Mesenchymal stem cell (in vitro differentiated cells and primary cell): ENCODE data around the gene GPSM1.

ENCODE experiments used
- DNase-seq: peaks from one replicate; pipeline ENCODE4 v3.0.0-alpha.2; 2013
- H2AFZ ChIP-seq: one replicate; pipeline ENCODE4 v1.6.1; 2013; ENCODE audit warnings: low read depth, mild to moderate bottlenecking, control low read depth, inconsistent platforms, low read length, moderate library complexity
- H2AK5ac ChIP-seq: 2 replicates; pipeline ENCODE4 v1.6.1; 2013; ENCODE audit warnings: low read length, moderate library complexity, mild to moderate bottlenecking, inconsistent platforms; ENCODE audit not compliant: severe bottlenecking
- H2BK120ac ChIP-seq: one replicate; pipeline ENCODE4 v1.6.1; 2013; ENCODE audit warnings: low read depth, mild to moderate bottlenecking, inconsistent platforms, low read length, moderate library complexity
- H2BK12ac ChIP-seq, 2 experiments: one replicate each; pipeline ENCODE4 v1.6.1; 2013; ENCODE audit warnings: inconsistent platforms in 2 of 2, low read length in 2 of 2, mild to moderate bottlenecking in 2 of 2, moderate library complexity in 2 of 2, control low read depth in 1 of 2
- H2BK15ac ChIP-seq: one replicate; pipeline ENCODE4 v1.6.1; 2013; ENCODE audit warnings: mild to moderate bottlenecking, low read depth, inconsistent platforms; ENCODE audit not compliant: poor library complexity, severe bottlenecking
- H2BK5ac ChIP-seq: 2 replicates; pipeline ENCODE4 v1.6.1; 2013; ENCODE audit warnings: low read depth, mild to moderate bottlenecking, low read length, control low read depth, inconsistent platforms; ENCODE audit not compliant: poor library complexity, severe bottlenecking
- H3K14ac ChIP-seq, 2 experiments: one replicate each; pipeline ENCODE4 v1.6.1; 2013; ENCODE audit warnings: inconsistent platforms in 2 of 2, low read length in 2 of 2, control low read depth in 1 of 2, mild to moderate bottlenecking in 1 of 2, moderate library complexity in 1 of 2
- H3K18ac ChIP-seq, 2 experiments: one replicate each; pipeline ENCODE4 v1.6.1; 2013; ENCODE audit warnings: inconsistent platforms in 2 of 2, low read length in 2 of 2, control low read depth in 1 of 2, low read depth in 1 of 2, mild to moderate bottlenecking in 1 of 2
- H3K23ac ChIP-seq, 2 experiments: one replicate each; pipeline ENCODE4 v1.6.1; 2013; ENCODE audit warnings: inconsistent platforms in 2 of 2, low read length in 2 of 2, mild to moderate bottlenecking in 2 of 2, moderate library complexity in 2 of 2, control low read depth in 1 of 2
- H3K27ac ChIP-seq: 2 replicates; pipeline ENCODE4 v1.5.1; 2013; ENCODE audit warnings: mild to moderate bottlenecking, moderate library complexity, low read length, control low read depth, inconsistent platforms; ENCODE audit not compliant: poor library complexity, severe bottlenecking
- H3K27me3 ChIP-seq, 2 experiments: 2 replicates each; pipeline versions ENCODE4 v1.6.1 to v1.7.0; 2013; ENCODE audit warnings: low read length in 2 of 2, mild to moderate bottlenecking in 2 of 2, moderate library complexity in 2 of 2, control low read depth in 1 of 2, inconsistent platforms in 1 of 2; ENCODE audit not compliant: control insufficient read depth in 1 of 2, insufficient read depth in 1 of 2
- H3K36me3 ChIP-seq, 2 experiments: 2 replicates each; pipeline versions ENCODE4 v1.6.1 to v1.7.0; 2013; ENCODE audit warnings: low read length in 2 of 2, control low read depth in 1 of 2, inconsistent platforms in 1 of 2, low read depth in 1 of 2, mild to moderate bottlenecking in 1 of 2; ENCODE audit not compliant: insufficient read depth in 2 of 2, control insufficient read depth in 1 of 2
- H3K4ac ChIP-seq, 2 experiments: one replicate each; pipeline ENCODE4 v1.6.1; 2013; ENCODE audit warnings: inconsistent platforms in 2 of 2, low read length in 2 of 2, mild to moderate bottlenecking in 2 of 2, moderate library complexity in 2 of 2, control low read depth in 1 of 2, low read depth in 1 of 2
- H3K4me1 ChIP-seq: 2 replicates; pipeline ENCODE4 v1.6.1; 2013; ENCODE audit warnings: low read depth, low read length, control low read depth; ENCODE audit not compliant: control insufficient read depth, insufficient read depth
- H3K4me2 ChIP-seq: 2 replicates; pipeline ENCODE4 v1.6.1; 2013; ENCODE audit warnings: low read length, mild to moderate bottlenecking, inconsistent platforms; ENCODE audit not compliant: poor library complexity, severe bottlenecking
- H3K4me3 ChIP-seq, 2 experiments: 2 replicates each; pipeline versions ENCODE4 v1.5.1 to v1.7.0; 2013; ENCODE audit warnings: low read length in 2 of 2, mild to moderate bottlenecking in 2 of 2, control low read depth in 1 of 2, low read depth in 1 of 2; ENCODE audit not compliant: insufficient read depth in 1 of 2
- H3K79me1 ChIP-seq: replicated peaks from 2 replicates; pipeline ENCODE4 v1.6.1; 2013; ENCODE audit warnings: mild to moderate bottlenecking, control low read depth, low read length, inconsistent platforms; ENCODE audit not compliant: poor library complexity, severe bottlenecking
- H3K9ac ChIP-seq: 2 replicates; pipeline ENCODE4 v1.7.0; 2013; ENCODE audit warnings: mild to moderate bottlenecking, low read length, moderate library complexity
- H3K9me3 ChIP-seq: 2 replicates; pipeline ENCODE4 v1.7.0; 2013; ENCODE audit warnings: mild to moderate bottlenecking, low read length; ENCODE audit not compliant: control insufficient read depth
- H4K8ac ChIP-seq: one replicate; pipeline ENCODE4 v1.6.1; 2013; ENCODE audit warnings: inconsistent platforms, mild to moderate bottlenecking, low read length, moderate library complexity
- H4K91ac ChIP-seq: one replicate; pipeline ENCODE4 v1.6.1; 2013; ENCODE audit warnings: mild to moderate bottlenecking, low read length, inconsistent platforms
- WGBS: methylation state at CpG from one replicate; pipeline ENCODE4 v1.1.7; 2013; ENCODE audit warnings: mixed read lengths; 5-methylcytosine and 5-hydroxymethylcytosine counted together

The GPSM1 gene

GRCh38 chr9:136316271-136316751 is 11.0 kb upstream of the GPSM1 start:
- H4K8ac ChIP-seq, result no peak overlapping the region
- no peak overlapping the region for H2AFZ ChIP-seq
- H3K4me2 ChIP-seq, result no peak overlapping the region
- peaks cover 0 to 4% of the 10 kb centered on the region in 2 experiments for H3K36me3 ChIP-seq
- H2BK12ac ChIP-seq, result no peak overlapping the region
- H3K4me3 ChIP-seq, result peak overlapping the region in 1 of 2 experiments; percentile 4
- WGBS, result 93% methylated on average over 23 of the region's 23 CpGs
- H2AK5ac ChIP-seq, result no peak overlapping the region
- H4K91ac ChIP-seq, result no peak overlapping the region
- H3K18ac ChIP-seq, result no peak overlapping the region
- H3K79me1 ChIP-seq, result no peaks in the 10 kb centered on the region
- H2BK120ac ChIP-seq, result no peak overlapping the region
- H3K9me3 ChIP-seq, result peaks cover 13% of the 10 kb centered on the region
- no peak overlapping the region for H3K14ac ChIP-seq
- no peak overlapping the region for H3K9ac ChIP-seq
- no peak overlapping the region for H2BK15ac ChIP-seq
- H3K27ac ChIP-seq, result no peak overlapping the region
- no peak overlapping the region for H3K4ac ChIP-seq
- H2BK5ac ChIP-seq, result no peak overlapping the region
- no peak overlapping the region for H3K23ac ChIP-seq
- H3K27me3 ChIP-seq, result peaks cover 0 to 14% of the 10 kb centered on the region in 2 experiments
- peaks cover 15% of the 10 kb centered on the region for H3K4me1 ChIP-seq
- DNase-seq, result no peak

- Histone ChIP-seq H3K9ac (no peak overlapping the region), H3K23ac (no peak overlapping the region), H3K79me1 (no peaks in the 10 kb centered on the region), H2AK5ac (no peak overlapping the region), H2AFZ (no peak overlapping the region), H2BK15ac (no peak overlapping the region), H4K8ac (no peak overlapping the region), H4K91ac (no peak overlapping the region), H3K4me2 (no peak overlapping the region), H3K18ac (peak overlapping the region in 1 of 2 experiments; percentile 18), H2BK12ac (no peak overlapping the region), H3K4ac (no peak overlapping the region), H3K4me3 (no peak overlapping the region), H2BK120ac (no peak overlapping the region), H3K14ac (no peak overlapping the region), H3K27me3 (peaks cover 0 to 13% of the 10 kb centered on the region in 2 experiments), H3K9me3 (peaks cover 13% of the 10 kb centered on the region), H3K4me1 (peaks cover 14% of the 10 kb centered on the region), H2BK5ac (no peak overlapping the region), H3K36me3 (peaks cover 0 to 4% of the 10 kb centered on the region in 2 experiments), H3K27ac (no peak overlapping the region)
- DNase-seq, result no peak
- 92% methylated on average over 13 of the region's 13 CpGs for WGBS
Observed at GRCh38 chr9:136316896-136317676, 10.3 kb upstream of the GPSM1 start.

DNA sequence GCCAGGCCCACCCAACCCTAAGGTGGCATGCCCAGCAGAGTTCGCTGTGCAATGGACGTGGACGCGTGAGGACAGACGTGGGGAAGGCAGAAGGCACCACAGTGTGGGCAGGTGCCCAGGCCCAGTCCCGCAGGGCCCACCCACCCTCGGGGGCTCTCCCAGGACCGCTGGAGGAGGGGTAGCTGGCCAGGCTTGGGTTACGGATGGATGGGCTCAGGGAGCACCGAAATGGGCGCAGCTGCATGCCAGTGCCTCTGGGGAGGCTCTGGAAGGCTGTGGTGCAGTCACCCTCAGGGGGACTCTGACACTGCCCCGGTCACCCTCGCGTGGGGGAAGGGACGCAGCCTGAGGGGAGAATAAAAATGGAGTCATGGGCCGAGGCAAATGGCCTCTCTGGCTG is 9.6 kb upstream of the GPSM1 start:
- H3K9ac ChIP-seq, result no peak overlapping the region
- H3K18ac ChIP-seq, result peak overlapping the region in 1 of 2 experiments; percentile 18
- no peak overlapping the region for H2BK5ac ChIP-seq
- no peak overlapping the region for H2AK5ac ChIP-seq
- peaks cover 13% of the 10 kb centered on the region for H3K9me3 ChIP-seq
- no peaks in the 10 kb centered on the region for H3K79me1 ChIP-seq
- H3K27me3 ChIP-seq, result peaks cover 0 to 18% of the 10 kb centered on the region in 2 experiments
- no peak overlapping the region for H3K27ac ChIP-seq
- no peak overlapping the region for H2BK12ac ChIP-seq
- H2AFZ ChIP-seq, result no peak overlapping the region
- H3K4me1 ChIP-seq, result peaks cover 14% of the 10 kb centered on the region
- H3K14ac ChIP-seq, result no peak overlapping the region
- H2BK120ac ChIP-seq, result no peak overlapping the region
- DNase-seq, result no peak
- H3K4me3 ChIP-seq, result no peak overlapping the region
- WGBS, result 95% methylated on average over 16 of the region's 16 CpGs
- H4K91ac ChIP-seq, result no peak overlapping the region
- H3K4ac ChIP-seq, result no peak overlapping the region
- H2BK15ac ChIP-seq, result no peak overlapping the region
- peaks cover 0 to 4% of the 10 kb centered on the region in 2 experiments for H3K36me3 ChIP-seq
- no peak overlapping the region for H3K4me2 ChIP-seq
- no peak overlapping the region for H4K8ac ChIP-seq
- H3K23ac ChIP-seq, result no peak overlapping the region

GRCh38 chr9:136318111-136318775 is 9.1 kb upstream of the GPSM1 start:
- Histone ChIP-seq H3K27me3 (peaks cover 0 to 15% of the 10 kb centered on the region in 2 experiments), H3K9ac (no peak overlapping the region), H3K4ac (no peak overlapping the region), H3K14ac (no peak overlapping the region), H2BK120ac (no peak overlapping the region), H3K9me3 (peaks cover 13% of the 10 kb centered on the region), H2AFZ (no peak overlapping the region), H3K27ac (no peak overlapping the region), H3K23ac (no peak overlapping the region), H3K4me1 (peaks cover 14% of the 10 kb centered on the region), H3K18ac (no peak overlapping the region), H4K91ac (no peak overlapping the region), H3K79me1 (no peaks in the 10 kb centered on the region), H3K4me3 (no peak overlapping the region), H2BK5ac (no peak overlapping the region), H2BK15ac (no peak overlapping the region), H4K8ac (no peak overlapping the region), H3K4me2 (no peak overlapping the region), H2BK12ac (no peak overlapping the region), H3K36me3 (peaks cover 0 to 4% of the 10 kb centered on the region in 2 experiments), H2AK5ac (no peak overlapping the region)
- 79% methylated on average over 20 of the region's 21 CpGs for WGBS
- no peak for DNase-seq
